ENCODE measurements around the gene CHD9NB. TPM values are rescaled to one million over a fixed set of nuclear protein-coding genes. Genes with fewer than 3 reads are reported as not detected.
A peak's percentile ranks its signal among the peaks of the same experiment; 100 is the strongest.
"Not testable (repeated sequence)": the region's sequence is repeated elsewhere in the genome, so short reads cannot be mapped to it uniquely, and the experiment has no call there.

The CHD9NB gene
- total RNA-seq, 1 donor from 2014 or later, result 2.0 TPM

DNA sequence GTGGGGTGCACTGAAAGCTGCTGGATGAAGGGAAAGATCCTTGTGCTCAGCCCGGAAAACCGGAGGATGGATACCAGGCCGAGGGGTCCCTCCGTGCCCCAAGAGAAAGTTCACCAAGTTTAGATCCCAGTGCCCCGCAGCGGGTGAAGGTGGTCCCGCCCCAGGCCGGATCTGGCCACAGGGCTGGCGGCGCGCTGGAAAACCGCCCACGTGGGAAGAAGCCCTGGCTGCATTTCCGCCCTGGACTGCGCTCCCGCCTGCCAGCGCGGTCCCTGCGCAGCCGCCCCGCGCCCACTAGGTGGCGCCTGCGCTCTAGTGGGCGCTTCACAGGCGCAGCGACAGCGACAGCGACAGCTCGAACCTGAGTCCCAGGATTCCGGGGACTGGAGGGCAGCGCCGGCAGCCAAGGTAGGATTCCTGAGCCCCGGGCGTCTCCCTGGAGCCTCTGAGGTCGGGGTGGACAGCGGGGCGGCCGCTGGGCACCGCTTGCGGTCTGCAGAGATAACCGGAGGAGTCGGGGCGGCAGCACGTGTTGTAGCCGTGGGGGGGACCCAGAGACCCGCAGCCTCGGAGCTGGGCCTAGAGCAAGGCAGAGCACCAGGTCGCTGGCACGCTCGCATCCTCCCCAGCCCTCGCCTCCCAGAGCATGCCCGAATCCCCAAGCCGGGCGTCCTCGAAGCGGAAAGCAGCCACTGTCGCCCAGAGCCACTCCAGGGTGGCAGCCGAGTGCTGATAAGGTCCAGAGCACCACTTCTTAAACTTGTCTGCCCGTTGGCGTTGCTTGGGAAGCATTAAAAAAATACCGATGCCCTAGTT, 2.2 kb upstream of the CHD9NB start, which contains the start of gene CHD9:
Gene CHD9 (plus strand): TSS at position 322 of the 816 bp plus-strand sequence. CDS start 101,099 bp downstream, outside the sequence.
- H3K4me3 Mint-ChIP-seq (ENCODE audit: unreplicated experiment), result peak within 1 kb of the TSS; percentile 92

DNA sequence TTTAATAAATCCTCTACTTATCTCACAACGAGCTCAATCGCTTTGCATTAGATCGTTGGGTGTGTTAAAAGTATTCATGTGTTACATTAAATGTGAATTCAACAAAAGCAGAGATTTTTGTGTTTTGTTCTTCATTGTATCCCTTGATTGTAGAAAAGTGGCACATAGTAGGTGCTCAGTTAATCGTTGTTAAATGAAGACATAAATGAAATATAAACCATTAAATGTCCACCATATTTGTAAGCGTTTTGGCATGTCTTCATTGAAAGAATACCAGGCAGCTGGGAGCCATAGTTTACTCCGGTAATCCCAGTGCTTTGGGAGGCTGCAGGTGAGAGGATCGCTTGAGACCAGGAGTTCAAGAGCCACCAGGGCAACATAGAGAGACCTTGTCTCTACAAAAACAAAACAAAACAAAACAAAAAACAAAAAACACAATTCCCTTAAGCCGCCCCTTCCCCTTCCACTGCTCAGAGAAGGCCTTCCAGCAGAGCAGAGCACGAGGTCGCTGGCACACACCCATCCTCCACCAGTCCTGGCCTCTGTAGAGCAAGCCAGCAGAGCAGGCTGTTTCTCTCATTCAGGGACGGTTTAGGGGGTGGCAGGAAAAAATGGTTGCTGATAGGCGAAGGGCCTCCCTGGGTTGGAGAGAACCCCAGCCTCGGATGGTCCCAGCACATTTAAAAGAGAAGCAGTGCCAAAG, 1.4 kb upstream of the CHD9NB start:
- TF ChIP-seq, protein P1, sequence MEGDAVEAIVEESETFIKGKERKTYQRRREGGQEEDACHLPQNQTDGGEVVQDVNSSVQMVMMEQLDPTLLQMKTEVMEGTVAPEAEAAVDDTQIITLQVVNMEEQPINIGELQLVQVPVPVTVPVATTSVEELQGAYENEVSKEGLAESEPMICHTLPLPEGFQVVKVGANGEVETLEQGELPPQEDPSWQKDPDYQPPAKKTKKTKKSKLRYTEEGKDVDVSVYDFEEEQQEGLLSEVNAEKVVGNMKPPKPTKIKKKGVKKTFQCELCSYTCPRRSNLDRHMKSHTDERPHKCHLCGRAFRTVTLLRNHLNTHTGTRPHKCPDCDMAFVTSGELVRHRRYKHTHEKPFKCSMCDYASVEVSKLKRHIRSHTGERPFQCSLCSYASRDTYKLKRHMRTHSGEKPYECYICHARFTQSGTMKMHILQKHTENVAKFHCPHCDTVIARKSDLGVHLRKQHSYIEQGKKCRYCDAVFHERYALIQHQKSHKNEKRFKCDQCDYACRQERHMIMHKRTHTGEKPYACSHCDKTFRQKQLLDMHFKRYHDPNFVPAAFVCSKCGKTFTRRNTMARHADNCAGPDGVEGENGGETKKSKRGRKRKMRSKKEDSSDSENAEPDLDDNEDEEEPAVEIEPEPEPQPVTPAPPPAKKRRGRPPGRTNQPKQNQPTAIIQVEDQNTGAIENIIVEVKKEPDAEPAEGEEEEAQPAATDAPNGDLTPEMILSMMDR (IDR thresholded peaks at IDR 0.05; ENCODE audit: unreplicated experiment), result no peak
- Mint-ChIP-seq H3K27me3 (ENCODE audit: unreplicated experiment) (peaks cover 3% of the 10 kb centered on the region), H3K4me1 (ENCODE audit: unreplicated experiment) (peaks cover 26% of the 10 kb centered on the region), H3K9me3 (ENCODE audit: unreplicated experiment) (no peaks in the 10 kb centered on the region), H3K36me3 (ENCODE audit: low read depth, unreplicated experiment) (no peaks in the 10 kb centered on the region), H3K4me3 (ENCODE audit: unreplicated experiment) (peak overlapping the region; percentile 76), H3K27ac (ENCODE audit: unreplicated experiment) (peak overlapping the region; percentile 70)
- DNase-seq (ENCODE audit: low spot score), result no peak

More for the DNA sequence above, 2.2 kb upstream of the CHD9NB start, which contains the start of gene CHD9:
- H3K27ac Mint-ChIP-seq (ENCODE audit: unreplicated experiment), result peak within 1 kb of the TSS; percentile 90
- H3K4me1 Mint-ChIP-seq (ENCODE audit: unreplicated experiment), result peaks cover 26% of the 10 kb centered on the region
- peaks cover 1% of the 10 kb centered on the region for H3K27me3 Mint-ChIP-seq (ENCODE audit: unreplicated experiment)
- TF ChIP-seq, protein P1 (IDR thresholded peaks at IDR 0.05; ENCODE audit: unreplicated experiment), result peak; percentile 98
- H3K36me3 Mint-ChIP-seq (ENCODE audit: low read depth, unreplicated experiment), result no peaks in the 10 kb centered on the region
- peak; percentile 90 for DNase-seq (ENCODE audit: low spot score)
- H3K9me3 Mint-ChIP-seq (ENCODE audit: unreplicated experiment), result no peaks in the 10 kb centered on the region

DNA sequence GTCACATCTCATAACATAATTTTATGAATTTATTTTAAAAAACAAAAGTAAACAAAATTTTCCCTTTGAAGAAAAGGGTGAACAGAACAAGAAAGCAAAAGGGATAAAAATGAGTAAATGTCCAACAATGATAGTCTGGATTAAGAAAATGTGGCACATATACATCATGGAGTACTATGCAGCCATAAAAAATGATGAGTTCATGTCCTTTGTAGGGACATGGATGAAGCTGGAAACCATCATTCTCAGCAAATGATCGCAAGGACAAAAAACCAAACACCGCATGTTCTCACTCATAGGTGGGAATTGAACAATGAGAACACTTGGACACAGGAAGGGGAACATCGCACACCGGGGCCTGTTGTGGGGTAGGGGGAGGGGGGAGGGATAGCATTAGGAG, 1.4 kb downstream of the CHD9NB start:
- peaks cover 18% of the 10 kb centered on the region for H3K4me1 Mint-ChIP-seq (ENCODE audit: unreplicated experiment)
- H3K9me3 Mint-ChIP-seq (ENCODE audit: unreplicated experiment); H3K27me3 Mint-ChIP-seq (ENCODE audit: unreplicated experiment); H3K4me3 Mint-ChIP-seq (ENCODE audit: unreplicated experiment); H3K27ac Mint-ChIP-seq (ENCODE audit: unreplicated experiment); DNase-seq (ENCODE audit: low spot score): not testable (repeated sequence)
- peaks cover 11% of the 10 kb centered on the region for H3K36me3 Mint-ChIP-seq (ENCODE audit: low read depth, unreplicated experiment)

DNA sequence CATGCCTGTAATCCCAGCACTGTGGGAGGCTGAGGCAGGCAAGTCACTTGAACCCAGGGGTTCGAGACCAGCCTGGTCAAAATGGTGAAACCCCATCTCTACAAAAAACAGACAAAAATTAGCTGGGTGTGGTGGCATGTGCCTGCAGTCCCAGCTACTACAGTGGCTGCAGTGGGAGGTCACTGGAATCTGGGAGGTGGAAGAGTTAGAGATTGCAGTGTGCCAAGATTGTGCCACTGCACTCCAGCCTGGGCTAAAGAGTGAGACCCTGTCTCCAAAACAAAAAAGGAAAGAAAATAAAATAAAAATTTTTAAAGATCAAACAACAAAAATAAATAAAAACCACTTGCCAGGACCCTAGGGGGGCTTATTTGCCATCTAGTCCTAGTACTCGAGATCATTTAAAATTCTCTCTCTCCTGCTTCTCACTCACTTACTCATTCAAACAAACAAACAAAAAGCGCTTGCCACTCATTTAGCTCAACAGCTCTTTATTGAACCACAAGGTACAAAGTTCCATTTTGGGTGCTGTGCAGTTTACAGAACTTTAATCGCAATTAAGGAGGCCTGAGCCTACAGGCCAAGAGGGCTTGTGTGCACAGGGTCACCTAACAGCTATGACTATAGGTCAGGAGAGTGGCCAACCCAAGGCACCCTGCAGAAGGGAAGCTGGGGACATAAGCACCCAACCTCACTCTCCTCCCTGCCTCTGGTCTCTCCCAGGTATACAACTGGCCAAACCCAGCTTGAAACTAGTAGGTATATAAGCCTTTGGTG, 4.4 kb downstream of the CHD9NB start:
- DNase-seq (ENCODE audit: low spot score), result no peak
- Mint-ChIP-seq H3K4me3 (ENCODE audit: unreplicated experiment) (no peak overlapping the region), H3K36me3 (ENCODE audit: low read depth, unreplicated experiment) (peaks cover 16% of the 10 kb centered on the region), H3K4me1 (ENCODE audit: unreplicated experiment) (peaks cover 13% of the 10 kb centered on the region), H3K9me3 (ENCODE audit: unreplicated experiment) (no peaks in the 10 kb centered on the region), H3K27ac (ENCODE audit: unreplicated experiment) (no peak overlapping the region), H3K27me3 (ENCODE audit: unreplicated experiment) (peaks cover 6% of the 10 kb centered on the region)
- TF ChIP-seq, protein P1 (IDR thresholded peaks at IDR 0.05; ENCODE audit: unreplicated experiment), result no peak

DNA sequence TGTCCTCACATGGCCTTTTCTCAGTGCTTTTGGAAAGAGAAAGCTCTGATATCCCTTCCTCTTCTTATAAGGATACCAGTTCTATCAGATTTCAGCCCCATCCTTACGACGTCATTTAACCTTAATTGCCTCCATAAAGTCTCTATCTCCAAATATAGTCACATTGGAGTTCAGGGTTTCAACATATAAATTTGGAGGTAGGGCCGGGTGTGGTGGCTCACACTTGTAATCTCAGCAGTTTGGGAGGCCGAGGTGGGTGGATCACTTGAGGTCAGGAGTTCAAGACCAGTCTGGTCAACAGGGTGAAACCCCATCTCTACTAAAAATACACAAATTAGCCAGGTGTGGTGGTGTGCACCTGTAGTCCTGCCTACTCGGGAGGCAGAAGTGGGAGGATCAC, 5.2 kb downstream of the CHD9NB start:
- H3K9me3 Mint-ChIP-seq (ENCODE audit: unreplicated experiment); H3K4me3 Mint-ChIP-seq (ENCODE audit: unreplicated experiment); H3K27ac Mint-ChIP-seq (ENCODE audit: unreplicated experiment); DNase-seq (ENCODE audit: low spot score): not testable (repeated sequence)
- Mint-ChIP-seq H3K27me3 (ENCODE audit: unreplicated experiment) (peaks cover 11% of the 10 kb centered on the region), H3K36me3 (ENCODE audit: low read depth, unreplicated experiment) (peaks cover 16% of the 10 kb centered on the region), H3K4me1 (ENCODE audit: unreplicated experiment) (peaks cover 19% of the 10 kb centered on the region)
